Lower leg skin (tissue), 4 donors: ENCODE results near the gene SCYL1. TPM values are rescaled to one million over a fixed set of nuclear protein-coding genes. Genes with fewer than 3 reads are reported as not detected.

Experiments
- DNase-seq, 2 donors: peaks; one replicate each; pipeline ENCODE4 v3.0.0-alpha.2; 2019; ENCODE audit warnings: low spot score in 2 of 2
- H3K4me3 ChIP-seq: fragments of 200-600 bp; sonication (generic); 2 replicates; pipeline ENCODE4 v1.5.1; 2017; ENCODE audit warnings: mild to moderate bottlenecking, low read depth; ENCODE audit not compliant: poor library complexity, severe bottlenecking
- CTCF ChIP-seq, 3 donors: fragments of 450-650 bp; IDR thresholded peaks; one replicate each; pipeline ENCODE4 v1.5.1; 2016; ENCODE audit warnings: antibody characterized with exemption in 3 of 3, mild to moderate bottlenecking in 3 of 3, moderate library complexity in 2 of 3
- POLR2A ChIP-seq, 2 donors: fragments of 450-650 bp; IDR thresholded peaks; one replicate each; pipeline ENCODE4 v1.6.1; 2016 to 2017; ENCODE audit warnings: antibody characterized with exemption in 2 of 2, mild to moderate bottlenecking in 1 of 2, moderate library complexity in 1 of 2
- WGBS, 2 donors: methylation state at CpG; one replicate each; pipeline ENCODE4 v1.1.5; 2018; 5-methylcytosine and 5-hydroxymethylcytosine counted together
- intact Hi-C: fragments of 100-400 bp; cut with DNase I; formaldehyde crosslinking; loops from one replicate; pipeline ENCODE4 v1.15.0; 2023; ENCODE audit warnings: low total_unique reads
- total RNA-seq, 4 donors: library from RNA; depleted of rRNA; stranded (reverse); fragments of >200 nt; gene quantifications; one replicate each; pipeline ENCODE4 v1.1.0, GENCODE V29; 2016

The SCYL1 gene
- total RNA-seq, 4 donors from 2014 or later = 73.1 to 103 (median 89.5) TPM

GRCh38 chr11:65535102-65535501 is 10.2 kb downstream of the SCYL1 start:
- no peak for TF ChIP-seq CTCF (IDR thresholded peaks at IDR 0.05)
- TF ChIP-seq POLR2A (IDR thresholded peaks at IDR 0.05) = no peak
- intact Hi-C loops = no loop called here
- no peak for DNase-seq
- H3K4me3 ChIP-seq = no peak overlapping the region
- 83 to 88% methylated on average over 6 to 9 of the region's 9 CpGs for WGBS, 2 donors

DNA sequence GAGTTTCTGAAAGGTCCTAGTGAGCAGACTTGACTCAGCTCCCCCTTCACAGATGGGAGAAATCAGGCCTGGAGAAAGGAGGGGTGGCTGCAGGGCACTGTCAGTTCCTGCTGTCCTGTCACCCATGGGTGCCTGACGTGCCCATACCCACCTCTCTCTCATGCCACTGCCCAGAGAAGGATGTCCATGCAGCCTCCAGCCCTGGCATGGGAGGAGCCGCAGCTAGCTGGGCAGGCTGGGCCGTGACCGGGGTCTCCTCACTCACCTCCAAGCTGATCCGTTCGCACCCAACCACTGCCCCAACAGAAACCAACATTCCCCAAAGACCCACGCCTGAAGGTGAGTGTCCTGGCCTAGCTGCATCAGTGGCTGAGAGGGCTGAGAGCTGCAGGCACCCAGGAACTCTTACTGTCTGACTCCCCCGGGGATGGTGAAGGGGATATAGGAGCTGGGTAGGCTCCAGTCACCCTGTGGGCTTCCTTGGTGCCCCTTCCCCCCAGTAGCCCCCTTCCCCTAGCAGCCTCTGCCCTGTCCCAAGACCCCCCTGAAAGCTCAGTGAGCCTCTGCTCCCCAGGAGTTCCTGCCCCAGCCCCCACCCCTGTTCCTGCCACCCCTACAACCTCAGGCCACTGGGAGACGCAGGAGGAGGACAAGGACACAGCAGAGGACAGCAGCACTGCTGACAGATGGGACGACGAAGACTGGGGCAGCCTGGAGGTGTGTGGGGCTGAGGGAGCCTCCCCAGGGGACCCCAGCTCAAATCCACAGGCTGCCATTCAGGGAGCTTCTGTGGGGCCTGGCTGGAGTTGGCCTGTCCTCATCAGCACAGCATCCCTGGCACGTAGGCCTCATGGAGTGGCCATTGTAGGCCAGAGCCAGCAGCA is 11.8 kb downstream of the SCYL1 start:
- no peak for TF ChIP-seq CTCF (IDR thresholded peaks at IDR 0.05)
- no peak for TF ChIP-seq POLR2A (IDR thresholded peaks at IDR 0.05)
- H3K4me3 ChIP-seq = no peak overlapping the region
- intact Hi-C loops = no loop called here
- WGBS, 2 donors = 85 to 87% methylated on average over 12 of the region's 12 CpGs
- no peak for DNase-seq

DNA sequence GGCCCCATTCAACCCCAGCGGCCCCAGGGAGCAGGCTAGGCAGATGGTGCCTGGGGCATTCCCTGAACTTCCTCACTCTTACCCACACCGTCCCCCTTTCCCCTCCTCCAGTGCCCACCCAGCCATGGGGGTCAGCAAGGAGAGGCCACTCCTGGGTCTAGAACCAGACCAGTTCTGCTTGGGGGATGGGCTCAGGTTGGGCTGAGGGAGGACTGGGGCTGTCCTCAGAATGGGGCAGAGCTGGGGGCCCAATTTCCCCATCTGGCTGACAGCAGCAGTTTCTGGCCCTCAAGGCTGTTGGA is 12.4 kb downstream of the SCYL1 start:
- intact Hi-C loops = no loop called here
- TF ChIP-seq CTCF (IDR thresholded peaks at IDR 0.05) = no peak
- TF ChIP-seq POLR2A (IDR thresholded peaks at IDR 0.05) = no peak
- WGBS, 2 donors = 86% methylated on average over 2 of the region's 2 CpGs; no CpG with 5 or more reads in 1 of the 2 donors
- no peak overlapping the region for H3K4me3 ChIP-seq
- DNase-seq = no peak

GRCh38 chr11:65537620-65538231 is 12.8 kb downstream of the SCYL1 start:
- 81 to 86% methylated on average over 13 to 15 of the region's 18 CpGs for WGBS, 2 donors
- H3K4me3 ChIP-seq = no peak overlapping the region
- DNase-seq = no peak
- TF ChIP-seq POLR2A (IDR thresholded peaks at IDR 0.05) = no peak
- TF ChIP-seq CTCF (IDR thresholded peaks at IDR 0.05) = no peak
- intact Hi-C loops = no loop called here

DNA sequence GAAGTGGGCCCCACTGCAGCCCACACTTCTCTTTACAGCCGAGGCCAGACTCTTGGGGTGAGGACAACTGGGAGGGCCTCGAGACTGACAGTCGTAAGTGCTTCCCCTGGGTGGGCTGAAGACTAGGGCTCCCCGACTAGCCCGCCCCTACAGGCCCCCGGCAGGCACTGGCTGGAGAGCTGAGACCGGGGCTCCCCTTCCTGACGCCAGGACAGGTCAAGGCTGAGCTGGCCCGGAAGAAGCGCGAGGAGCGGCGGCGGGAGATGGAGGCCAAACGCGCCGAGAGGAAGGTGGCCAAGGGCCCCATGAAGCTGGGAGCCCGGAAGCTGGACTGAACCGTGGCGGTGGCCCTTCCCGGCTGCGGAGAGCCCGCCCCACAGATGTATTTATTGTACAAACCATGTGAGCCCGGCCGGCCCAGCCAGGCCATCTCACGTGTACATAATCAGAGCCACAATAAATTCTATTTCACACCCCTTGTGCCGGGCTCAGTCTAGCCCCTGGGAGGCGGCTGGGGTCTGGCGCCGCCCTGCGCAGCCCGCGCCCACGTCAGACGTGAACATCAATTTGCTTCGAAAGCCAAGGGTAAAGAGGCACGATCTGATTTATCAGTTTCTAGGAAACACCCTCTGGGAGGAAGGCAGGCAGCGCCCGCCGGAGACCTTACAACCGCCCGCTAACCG is 13.5 kb downstream of the SCYL1 start:
- no peak for DNase-seq
- no peak overlapping the region for H3K4me3 ChIP-seq
- WGBS, 2 donors = 90% methylated on average over 35 to 38 of the region's 43 CpGs
- TF ChIP-seq CTCF (IDR thresholded peaks at IDR 0.05) = no peak
- no peak for TF ChIP-seq POLR2A (IDR thresholded peaks at IDR 0.05)
- intact Hi-C loops = no loop called here
